ENCODE data around the gene HSD17B10.
"Not testable (repeated sequence)": the region's sequence is repeated elsewhere in the genome, so short reads cannot be mapped to it uniquely, and the experiment has no call there.

The HSD17B10 gene

GRCh38 chrX:53435997-53436396, 1.8 kb upstream of the HSD17B10 start:
- no peak for DNase-seq

GRCh38 chrX:53430231-53430630, 3.9 kb downstream of the HSD17B10 start:
- no peak for DNase-seq

DNA sequence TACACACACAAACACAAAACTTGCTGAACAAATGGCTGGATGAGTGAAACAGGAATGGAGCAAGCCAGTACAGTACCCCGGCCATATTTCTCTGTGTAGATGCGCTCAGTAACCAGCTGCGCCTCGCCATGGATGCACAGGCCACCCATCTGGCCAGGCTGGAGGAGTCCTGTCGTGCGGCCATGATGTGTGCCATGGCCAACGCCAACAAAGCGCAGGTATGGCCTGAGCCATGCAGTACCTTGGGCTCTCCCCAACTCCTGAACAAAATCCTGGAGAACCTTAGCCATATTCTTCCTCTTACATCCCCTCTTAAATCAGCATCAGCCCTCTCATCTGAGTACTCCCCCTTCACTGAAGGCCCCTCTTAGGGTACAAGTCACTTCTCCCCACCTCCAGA, 4.4 kb downstream of the HSD17B10 start:
- no peak for DNase-seq

GRCh38 chrX:53422861-53423306, 11.3 kb downstream of the HSD17B10 start, which contains the start of gene RIBC1:
RIBC1 (plus strand) TSS chrX:53422873; CDS start chrX:53426277, 3,404 bp downstream.
- DNase-seq: no peak

DNA sequence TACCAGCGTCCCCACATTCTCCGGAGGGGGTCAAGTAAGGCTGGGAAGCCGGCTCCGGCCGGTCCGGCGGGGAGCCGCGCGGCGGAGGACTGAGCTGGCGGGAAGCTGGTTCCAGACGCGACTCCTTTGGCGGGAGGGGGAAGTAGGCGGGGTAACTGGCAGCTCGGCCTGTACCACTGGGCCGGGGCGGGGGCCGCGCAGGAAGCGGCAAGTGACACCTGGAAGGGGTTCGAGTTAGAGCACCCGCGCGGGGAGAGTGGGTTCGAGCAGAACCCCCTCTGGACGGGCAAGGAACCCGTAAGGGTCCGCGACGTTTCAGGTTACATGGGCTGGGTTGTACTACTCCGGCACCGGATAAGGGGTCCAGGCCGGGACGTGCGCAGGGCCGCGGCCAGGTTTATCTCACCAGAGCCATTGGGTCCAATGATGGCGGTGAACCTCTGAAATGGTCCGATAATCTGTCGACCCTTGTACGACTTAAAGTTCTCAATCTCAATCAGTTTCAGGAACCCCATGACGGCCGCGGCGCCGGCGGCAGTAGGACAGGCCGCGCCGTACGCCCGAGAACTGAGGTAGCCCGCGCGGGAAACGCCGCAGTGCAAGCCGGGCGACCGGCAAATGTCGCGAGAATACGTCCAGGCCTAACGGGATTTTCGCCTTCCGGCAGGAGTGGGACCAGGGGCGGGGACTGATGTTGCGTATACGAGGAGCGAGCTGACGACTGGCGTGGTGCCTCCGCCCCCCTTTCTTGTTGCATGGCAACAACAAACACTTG, 11.9 kb downstream of the HSD17B10 start, which contains the start of gene SMC1A:
Gene SMC1A, minus strand, starts transcription at position 569 of the 775 bp plus-strand sequence. Its CDS starts 54 bp downstream, at position 515.
- peak; percentile 69 for DNase-seq

- DNase-seq: no peak
These were observed 12.4 kb downstream of the HSD17B10 start for GRCh38 chrX:53421772-53422085.

DNA sequence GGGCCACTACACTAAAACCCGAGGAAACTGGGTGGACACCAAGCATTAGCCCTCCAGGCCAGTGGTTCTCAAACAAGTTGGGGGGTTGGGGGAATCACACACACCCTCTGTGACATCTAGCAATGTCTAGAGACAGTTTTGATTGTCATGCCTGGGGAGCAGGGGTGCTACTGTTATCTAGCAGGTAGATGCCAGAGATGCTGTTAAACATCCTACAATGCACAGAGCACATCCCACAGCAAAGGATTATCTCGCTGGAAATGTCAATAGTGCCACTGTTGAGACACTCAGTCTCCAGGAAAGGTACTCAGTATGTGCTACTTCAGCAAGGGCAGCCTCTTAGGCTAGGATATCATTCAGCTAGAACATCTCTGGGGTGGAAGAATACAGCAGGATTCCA, 13.0 kb downstream of the HSD17B10 start:
- no peak for DNase-seq

DNA sequence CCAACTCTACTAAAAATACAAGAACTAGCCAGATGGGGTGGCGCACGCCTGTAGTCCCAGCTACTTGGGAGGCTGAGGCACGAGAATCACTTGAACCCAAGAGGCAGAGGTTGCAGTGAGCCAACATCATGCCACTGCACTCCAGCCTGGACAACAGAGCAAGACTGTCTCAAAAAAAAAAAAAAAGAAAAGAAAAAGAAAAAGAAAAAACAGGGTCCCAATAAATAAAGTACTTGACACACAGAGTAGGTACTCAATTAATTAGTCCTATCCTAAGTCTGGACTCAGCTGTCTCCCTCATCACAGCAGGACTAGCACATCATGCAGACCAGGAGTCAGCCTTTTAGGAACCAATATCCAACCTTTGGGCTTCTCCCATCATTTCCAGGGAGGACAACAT, 13.8 kb downstream of the HSD17B10 start:
- DNase-seq: not testable (repeated sequence)

DNA sequence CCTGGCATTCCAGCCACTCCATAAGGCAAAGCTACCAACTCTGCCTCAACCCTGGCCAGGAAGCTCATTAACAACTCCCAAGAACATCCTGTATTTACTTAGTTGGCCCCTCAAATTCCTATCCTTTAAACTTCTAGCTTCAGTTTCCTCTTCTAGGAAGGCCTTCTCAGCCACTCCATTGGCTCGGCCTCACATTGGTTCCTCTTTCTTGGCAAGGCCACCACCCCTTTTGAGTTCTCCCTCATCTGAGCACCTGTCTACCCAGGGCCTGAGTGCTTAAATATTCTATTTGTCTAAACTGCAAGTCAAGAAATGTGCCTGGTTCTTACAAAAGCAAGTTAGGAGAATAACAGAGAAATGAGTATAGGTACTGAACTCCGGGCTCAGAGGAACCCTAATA, 21.7 kb downstream of the HSD17B10 start:
- DNase-seq: no peak

GRCh38 chrX:53403535-53403934, 30.6 kb downstream of the HSD17B10 start:
- no peak for DNase-seq

- DNase-seq: no peak
These were observed 36.0 kb downstream of the HSD17B10 start for GRCh38 chrX:53398216-53398615.

- DNase-seq: no peak
These were observed 38.4 kb downstream of the HSD17B10 start for GRCh38 chrX:53395605-53396298.

DNA sequence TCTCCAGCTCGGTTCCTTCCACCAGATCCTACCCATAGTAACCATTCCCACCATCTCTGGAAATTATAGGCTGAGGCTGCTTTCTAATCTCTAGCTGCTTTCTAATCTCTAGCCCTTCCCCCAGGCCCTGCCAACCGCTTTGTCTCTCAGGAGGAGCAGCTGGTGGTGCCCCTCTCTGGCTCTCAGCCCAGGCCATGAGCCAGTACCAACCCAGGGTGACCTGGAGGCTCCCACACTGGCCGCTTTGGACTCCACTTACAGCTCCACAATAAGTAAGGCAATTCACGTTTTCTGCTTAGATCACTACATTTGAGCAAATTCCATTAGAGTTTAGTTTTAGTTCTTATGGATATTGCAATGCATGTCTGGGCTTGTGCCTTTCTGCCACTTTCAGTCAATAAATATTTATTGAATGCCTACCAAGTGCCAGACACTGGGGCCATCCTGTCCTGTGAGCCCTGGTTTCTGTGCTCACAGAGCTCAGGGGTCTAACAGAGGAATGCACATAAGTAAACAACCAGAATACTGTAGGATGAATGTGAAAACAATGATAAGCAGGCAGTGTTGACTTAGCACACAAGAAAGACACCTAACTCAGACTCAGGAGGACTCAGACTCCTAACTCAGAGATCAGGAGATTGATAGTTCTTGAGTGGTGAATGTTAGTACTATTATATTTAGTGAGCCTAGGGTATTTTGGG, 50.6 kb downstream of the HSD17B10 start:
- no peak for DNase-seq
